GM12878 (cell line): ENCODE data around the gene IRF4. TPM values are rescaled to one million over a fixed set of nuclear protein-coding genes. Genes with fewer than 3 reads are reported as not detected.

ENCODE experiments used
- ATAC-seq: fragments of 200-7000 bp; cut with Tn5 transposase; 3 replicates; pipeline ENCODE4 v1.9.1; 2020; ENCODE audit warnings: mild to moderate bottlenecking, moderate library complexity
- BruUV-seq: library from RNA; stranded (reverse); fragments of 400-500 nt; replicated peaks from 2 replicates; lab custom pipeline; 2021; lab: Mats Ljungman, UMichigan
- CTCF ChIA-PET: fragments of 300-600 bp; sonication (Branson Sonifier 250); formaldehyde crosslinking; extraction: SDS; loops from one replicate; lab custom pipeline; 2021; ENCODE audit warnings: inconsistent platforms; lab: Yijun Ruan, JAX
- POLR2A ChIA-PET: fragments of 350-600 bp; formaldehyde crosslinking; extraction: SDS; loops from one replicate; lab custom pipeline; 2021; ENCODE audit warnings: inconsistent platforms; lab: Charles Lee
- RAD21 ChIA-PET: fragments of 300-600 bp; sonication (Branson Sonifier 250); formaldehyde crosslinking; loops from one replicate; lab custom pipeline; 2023; ENCODE audit warnings: antibody characterized with exemption; ENCODE audit not compliant: unreplicated experiment; lab: Charles Lee
- SMC1A ChIA-PET: fragments of 300-600 bp; sonication (Branson Sonifier 250); formaldehyde crosslinking; loops from one replicate; lab custom pipeline; 2023; ENCODE audit not compliant: unreplicated experiment, uncharacterized antibody; lab: Charles Lee
- DNase-seq: peaks from one replicate; pipeline ENCODE4 v3.0.0-alpha.2; 2011; ENCODE audit warnings: low read depth, low spot score
- FAIRE-seq: peaks from 3 replicates; lab custom pipeline; 2011; peaks lifted over from hg19 to GRCh38; lab: Jason Lieb, UNC
- H2AFZ ChIP-seq: 2 replicates; pipeline ENCODE4 v1.6.0; 2011; ENCODE audit warnings: low read depth, low read length, control low read depth; ENCODE audit not compliant: control insufficient read depth
- H3K27ac ChIP-seq: 2 replicates; pipeline ENCODE4 v1.5.1; 2011; ENCODE audit warnings: control low read depth; ENCODE audit not compliant: control insufficient read depth, insufficient read depth
- H3K27me3 ChIP-seq, 2 experiments: replicated peaks in 1 of 2; 2 replicates each; pipeline versions ENCODE4 v1.6.0 to v1.6.1; 2011; ENCODE audit warnings: low read length in 1 of 2; ENCODE audit not compliant: control insufficient read depth in 2 of 2, insufficient read depth in 2 of 2
- H3K36me3 ChIP-seq, 2 experiments: 2 replicates each; pipeline ENCODE4 v1.5.1; 2011; ENCODE audit warnings: low read length in 1 of 2; ENCODE audit not compliant: control insufficient read depth in 2 of 2, insufficient read depth in 2 of 2
- H3K4me1 ChIP-seq: 2 replicates; pipeline ENCODE4 v1.6.1; 2011; ENCODE audit warnings: mild to moderate bottlenecking, low read length, moderate library complexity, mixed read lengths; ENCODE audit not compliant: control insufficient read depth, insufficient read depth
- H3K4me2 ChIP-seq: 2 replicates; pipeline ENCODE4 v1.6.0; 2011; ENCODE audit warnings: control low read depth; ENCODE audit not compliant: control insufficient read depth, insufficient read depth
- H3K4me3 ChIP-seq: fragments of 200-600 bp; sonication (generic); 2 replicates; pipeline ENCODE4 v1.5.1; 2016
- H3K79me2 ChIP-seq: 2 replicates; pipeline ENCODE4 v1.6.0; 2011; ENCODE audit warnings: low read length; ENCODE audit not compliant: control insufficient read depth, insufficient read depth
- H3K9ac ChIP-seq: 2 replicates; pipeline ENCODE4 v1.8.0; 2011; ENCODE audit warnings: low read length, control low read depth, mixed read lengths; ENCODE audit not compliant: control insufficient read depth, insufficient read depth
- H3K9me3 ChIP-seq: replicated peaks from 3 replicates; pipeline ENCODE4 v1.5.1; 2011; ENCODE audit warnings: mild to moderate bottlenecking, low read length; ENCODE audit not compliant: control insufficient read depth, insufficient read depth
- H4K20me1 ChIP-seq: 2 replicates; pipeline ENCODE4 v1.6.0; 2011; ENCODE audit not compliant: control insufficient read depth, insufficient read depth
- ASH2L ChIP-seq: fragments of 300-600, 200-600 bp; sonication (generic); IDR thresholded peaks from 2 replicates; pipeline ENCODE4 v1.6.1; 2017; ENCODE audit warnings: low read depth, mild to moderate bottlenecking, borderline replicate concordance
- ATF7 ChIP-seq: fragments of 450-650 bp; IDR thresholded peaks from 2 replicates; pipeline ENCODE4 v1.6.1; 2016; ENCODE audit warnings: low read depth, mild to moderate bottlenecking
- BCL3 ChIP-seq: IDR thresholded peaks from 2 replicates; pipeline ENCODE4 v1.6.1; 2011; ENCODE audit warnings: borderline replicate concordance, low read depth, mild to moderate bottlenecking, moderate library complexity, low read length; ENCODE audit not compliant: insufficient read depth, poor library complexity, severe bottlenecking
- DPF2 ChIP-seq: fragments of 450-650 bp; IDR thresholded peaks from 2 replicates; pipeline ENCODE4 v1.6.1; 2017; ENCODE audit warnings: mild to moderate bottlenecking
- E2F4 ChIP-seq: IDR thresholded peaks from 2 replicates; pipeline ENCODE4 v1.6.1; 2012; ENCODE audit warnings: low read depth, low read length, improper control_type of control experiment
- FOXM1 ChIP-seq: IDR thresholded peaks from 2 replicates; pipeline ENCODE4 v1.6.1; 2012; ENCODE audit warnings: low read depth, mild to moderate bottlenecking, inconsistent platforms, low read length, moderate library complexity
- PML ChIP-seq: IDR thresholded peaks from 2 replicates; pipeline ENCODE4 v1.6.1; 2012; ENCODE audit warnings: low read length, inconsistent platforms
- POLR2A ChIP-seq: IDR thresholded peaks from 2 replicates; pipeline ENCODE4 v1.6.1; 2011; ENCODE audit warnings: low read depth, mild to moderate bottlenecking, low read length
- POLR2AphosphoS5 ChIP-seq: IDR thresholded peaks from 2 replicates; pipeline ENCODE4 v1.6.1; 2011; ENCODE audit warnings: mild to moderate bottlenecking, low read length, inconsistent platforms
- PRDM15 ChIP-seq: fragments of 450-650 bp; formaldehyde crosslinking; IDR thresholded peaks from 2 replicates; pipeline ENCODE4 v1.4.0; 2020; ENCODE audit warnings: mild to moderate bottlenecking, moderate library complexity
- SP1 ChIP-seq: IDR thresholded peaks from one replicate; pipeline ENCODE4 v1.6.1; 2011; ENCODE audit warnings: low read depth, low read length
- SUPT20H ChIP-seq: IDR thresholded peaks from 2 replicates; pipeline ENCODE4 v1.6.1; 2011; ENCODE audit warnings: low read depth, mild to moderate bottlenecking, low read length, moderate library complexity, borderline replicate concordance; ENCODE audit not compliant: control insufficient read depth
- ZNF592 ChIP-seq: fragments of 450-650 bp; IDR thresholded peaks from 2 replicates; pipeline ENCODE4 v1.6.1; 2017; ENCODE audit warnings: mild to moderate bottlenecking, moderate library complexity
- WGBS: methylation state at CpG from one replicate; pipeline ENCODE4 v1.1.6; 2016; ENCODE audit warnings: low lambda C conversion rate; ENCODE audit not compliant: insufficient replicate concordance, insufficient coverage; ENCODE audit errors: missing lambda C conversion rate; 5-methylcytosine and 5-hydroxymethylcytosine counted together
- in situ Hi-C: fragments of 300-500 bp; cut with MboI; formaldehyde crosslinking; loops from 9 replicates; pipeline ENCODE4 v1.14.3; 2018; ENCODE audit warnings: mixed read lengths
- intact Hi-C: fragments of 100-400 bp; cut with micrococcal nuclease; formaldehyde crosslinking; loops from one replicate; pipeline ENCODE4 v1.14.2; 2022; ENCODE audit not compliant: unreplicated experiment
- polyA plus RNA-seq, 11 experiments: library from polyadenylated mRNA; depleted of rRNA in 4 of 11; unstranded in 6 of 11; stranded (reverse) in 5 of 11; fragments of >200 nt; fragmentation: Nextera tagmentation in 4 of 11; fragmentation: Illumina TruSeq in 1 of 11; extraction: Ambion mirVana in 4 of 11; extraction: Trizol in 1 of 11; gene quantifications; 1 replicate in 1 of 11; 2 replicates in 10 of 11; pipeline versions ENCODE4 v1.2.1 to v1.2.3, GENCODE V29; 2011 to 2016; ENCODE audit warnings: inconsistent platforms in 2 of 11, missing spikeins in 2 of 11, low read depth in 1 of 11
- total RNA-seq, 4 experiments: library from RNA; depleted of rRNA in 3 of 4; stranded (reverse); fragments of >200 nt in 3 of 4; fragmentation: Illumina TruSeq in 1 of 4; extraction: Trizol in 1 of 4; gene quantifications; 2 replicates each; pipeline versions ENCODE4 v1.2.1 to v1.2.3, GENCODE V29; 2013 to 2021

Gene IRF4
- total and polyA plus RNA-seq, 10 of the 15 experiments (the other 5 are each of a cell fraction or from before 2014, with no cell fraction given), result 50.0 to 495 (median 257) TPM

GRCh38 chr6:389622-390021 lies 1.9 kb upstream of the IRF4 start:
- ATAC-seq, result peak; percentile 36
- ChIA-PET RAD21 (interaction anchor here (0.7 to 9.4 kb wide), 22 partner anchors 8 to 238 kb away, joined by 3 to 95 read pairs (median 10); partner anchors contain the start of gene DUSP22), SMC1A (interaction anchor here (0.8 to 13.5 kb wide), 25 partner anchors 8 to 200 kb away, joined by 3 to 185 read pairs (median 7); no protein-coding TSS in a partner anchor), POLR2A (interaction anchor here (0.9 to 2.3 kb wide), 11 partner anchors 10 to 203 kb away, joined by 3 to 14 read pairs (median 4); no protein-coding TSS in a partner anchor), CTCF (interaction anchor here (0.5 to 3.4 kb wide), 21 partner anchors 9 to 271 kb away, joined by 3 to 15 read pairs (median 4); no protein-coding TSS in a partner anchor)
- Histone ChIP-seq H3K36me3 (peaks cover 3 to 5% of the 10 kb centered on the region in 2 experiments), H4K20me1 (peaks cover 5% of the 10 kb centered on the region), H3K27ac (peak overlapping the region; percentile 97), H3K4me3 (peak overlapping the region; percentile 78), H3K4me1 (peaks cover 20% of the 10 kb centered on the region), H3K4me2 (peak overlapping the region; percentile 91), H2AFZ (peak overlapping the region; percentile 15), H3K27me3 (no peaks in the 10 kb centered on the region), H3K9me3 (no peaks in the 10 kb centered on the region), H3K9ac (peak overlapping the region; percentile 87), H3K79me2 (peaks cover 57% of the 10 kb centered on the region)
- 3% methylated on average over 8 of the region's 8 CpGs for WGBS
- peak; percentile 86 for DNase-seq
- intact Hi-C loops (loop anchor here (1.0 to 2.0 kb wide), 5 partner anchors 25 to 200 kb away; no protein-coding TSS in a partner anchor), in situ Hi-C loops (loop anchor here (10.0 kb wide), 1 partner anchor 175 kb away; no protein-coding TSS in a partner anchor)
- BruUV-seq, result no TSS peak
- FAIRE-seq, result peak; percentile 47
- TF ChIP-seq FOXM1 (peak; percentile 79), BCL3 (peak; percentile 34), ATF7 (peak; percentile 60), E2F4 (no peak), ZNF592 (no peak), POLR2AphosphoS5 (peak; percentile 78), POLR2A (peak; percentile 56), ASH2L (no peak), SP1 (no peak), DPF2 (no peak), PML (0 out of 2 replicates have a peak, but pooled peaks have one; percentile 59), SUPT20H (no peak), PRDM15 (CRISPR knock-in tag) (no peak)
